GM21723 (cell line): ENCODE data around the gene ARMC7.
"Not testable (repeated sequence)": the region's sequence is repeated elsewhere in the genome, so short reads cannot be mapped to it uniquely, and the experiment has no call there.

Experiments used
- ATAC-seq: cut with Tn5 transposase; IDR thresholded peaks from one replicate; pipeline ENCODE4 v1.9.1; 2021; ENCODE audit warnings: mild to moderate bottlenecking, moderate library complexity; ENCODE audit not compliant: unreplicated experiment

Gene ARMC7

GRCh38 chr17:75127936-75128335, 18.2 kb downstream of the ARMC7 start:
- not testable (repeated sequence) for ATAC-seq

DNA sequence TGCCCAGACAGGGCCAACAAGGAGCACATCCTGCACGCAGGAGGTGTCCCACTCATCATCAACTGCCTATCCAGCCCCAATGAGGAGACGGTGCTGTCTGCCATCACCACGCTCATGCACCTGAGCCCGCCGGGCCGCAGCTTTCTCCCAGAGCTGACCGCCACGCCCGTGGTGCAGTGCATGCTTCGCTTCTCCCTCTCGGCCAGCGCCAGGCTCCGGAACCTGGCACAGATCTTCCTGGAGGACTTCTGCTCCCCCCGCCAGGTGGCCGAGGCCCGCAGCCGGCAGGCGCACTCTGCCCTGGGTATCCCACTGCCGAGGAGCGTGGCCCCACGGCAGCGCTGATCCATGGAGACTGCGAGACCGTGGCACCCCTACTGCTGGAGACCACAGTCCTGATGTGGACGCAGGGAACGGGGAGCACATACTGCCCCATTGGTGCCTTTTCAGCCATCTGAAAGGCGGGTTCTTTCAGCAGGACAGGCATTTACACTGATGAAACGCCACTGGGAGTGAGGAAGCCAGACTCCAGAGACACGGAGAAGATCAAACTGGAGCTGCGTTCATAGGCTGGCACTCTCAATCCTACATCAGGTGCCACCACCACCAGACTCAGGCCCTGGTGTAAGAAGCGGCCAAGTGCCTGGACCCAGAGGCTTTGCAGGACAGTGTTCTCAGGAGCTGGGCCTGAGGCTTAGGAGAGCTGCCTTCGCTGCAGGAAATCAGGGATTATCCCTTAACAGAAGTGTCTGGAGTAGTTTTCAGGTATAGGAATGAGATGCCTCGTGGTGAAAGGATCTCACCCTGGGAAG, 19.1 kb downstream of the ARMC7 start:
- ATAC-seq: no peak

- ATAC-seq: no peak
Measured at GRCh38 chr17:75129576-75129975, 19.8 kb downstream of the ARMC7 start.

DNA sequence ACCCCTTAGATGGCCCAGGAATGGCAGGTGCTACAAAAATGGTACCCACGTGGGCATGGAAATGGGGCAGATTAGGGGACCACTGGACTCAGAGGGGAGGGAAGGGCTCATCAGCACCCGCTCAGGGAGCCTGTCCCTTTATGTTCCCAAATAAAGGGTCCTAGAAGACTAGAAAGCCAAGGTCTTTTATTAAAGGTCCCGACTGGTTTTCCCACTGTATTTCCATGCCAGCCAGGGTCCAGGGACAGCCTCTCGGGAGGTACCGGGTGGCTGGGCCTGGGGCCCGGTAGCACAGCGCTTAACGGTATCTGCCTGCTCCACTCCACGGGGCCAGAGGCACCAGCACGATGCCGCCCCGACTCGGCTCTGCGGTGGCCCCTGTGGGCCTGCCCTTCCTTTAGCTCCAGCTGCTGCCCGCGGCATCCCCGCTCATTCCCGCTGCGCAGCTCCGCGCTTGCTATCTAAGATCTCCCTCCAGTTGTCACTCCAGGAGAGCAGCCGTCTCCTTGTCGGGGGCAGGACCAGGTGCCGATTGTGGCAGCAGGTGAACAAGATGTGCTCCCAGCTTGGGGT, 20.4 kb downstream of the ARMC7 start:
- ATAC-seq: no peak

- ATAC-seq: peak; percentile 17
Measured at GRCh38 chr17:75130632-75131277, 21.0 kb downstream of the ARMC7 start.

DNA sequence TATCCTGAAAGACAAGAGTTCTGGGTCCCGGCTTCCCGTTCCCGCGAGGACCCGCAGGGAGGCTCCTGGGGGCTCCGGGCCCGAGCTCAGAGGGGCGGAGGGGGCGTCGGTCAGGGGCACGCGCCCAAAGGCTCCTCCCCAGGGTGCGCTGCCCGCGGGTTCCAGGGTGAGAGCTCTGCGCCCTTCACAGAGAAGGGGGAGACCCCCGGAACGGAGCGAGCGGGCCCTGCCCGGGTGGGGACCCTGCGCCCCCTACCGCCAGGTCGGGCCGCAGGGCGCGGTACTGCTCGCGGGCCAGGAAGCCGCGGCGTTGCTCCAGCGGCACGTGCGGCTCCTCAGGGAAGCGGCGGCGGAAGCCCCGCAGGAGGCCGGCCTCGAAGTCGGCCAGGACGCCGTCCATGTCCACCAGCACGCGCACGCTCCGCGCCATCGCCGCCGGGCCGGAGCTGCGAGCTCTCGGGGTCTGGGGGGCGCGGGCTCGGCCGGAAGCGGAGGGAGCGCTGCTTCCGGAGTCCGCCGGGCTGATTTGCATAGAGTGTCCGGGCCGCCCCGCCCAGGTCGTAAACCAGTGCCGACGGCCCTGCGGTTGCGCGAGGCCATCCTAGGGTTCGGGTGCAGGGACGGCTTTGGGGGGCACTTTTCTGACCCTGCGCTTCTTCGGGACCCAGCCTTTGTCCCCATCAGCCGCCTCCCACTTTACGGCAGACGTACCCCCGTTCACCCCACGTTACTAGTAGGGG, 21.7 kb downstream of the ARMC7 start, which contains the start of gene NT5C:
TSS of gene NT5C (minus strand) at position 465 of the 740 bp plus-strand sequence. CDS start at position 430, 35 bp downstream.
- peak; percentile 81 for ATAC-seq

DNA sequence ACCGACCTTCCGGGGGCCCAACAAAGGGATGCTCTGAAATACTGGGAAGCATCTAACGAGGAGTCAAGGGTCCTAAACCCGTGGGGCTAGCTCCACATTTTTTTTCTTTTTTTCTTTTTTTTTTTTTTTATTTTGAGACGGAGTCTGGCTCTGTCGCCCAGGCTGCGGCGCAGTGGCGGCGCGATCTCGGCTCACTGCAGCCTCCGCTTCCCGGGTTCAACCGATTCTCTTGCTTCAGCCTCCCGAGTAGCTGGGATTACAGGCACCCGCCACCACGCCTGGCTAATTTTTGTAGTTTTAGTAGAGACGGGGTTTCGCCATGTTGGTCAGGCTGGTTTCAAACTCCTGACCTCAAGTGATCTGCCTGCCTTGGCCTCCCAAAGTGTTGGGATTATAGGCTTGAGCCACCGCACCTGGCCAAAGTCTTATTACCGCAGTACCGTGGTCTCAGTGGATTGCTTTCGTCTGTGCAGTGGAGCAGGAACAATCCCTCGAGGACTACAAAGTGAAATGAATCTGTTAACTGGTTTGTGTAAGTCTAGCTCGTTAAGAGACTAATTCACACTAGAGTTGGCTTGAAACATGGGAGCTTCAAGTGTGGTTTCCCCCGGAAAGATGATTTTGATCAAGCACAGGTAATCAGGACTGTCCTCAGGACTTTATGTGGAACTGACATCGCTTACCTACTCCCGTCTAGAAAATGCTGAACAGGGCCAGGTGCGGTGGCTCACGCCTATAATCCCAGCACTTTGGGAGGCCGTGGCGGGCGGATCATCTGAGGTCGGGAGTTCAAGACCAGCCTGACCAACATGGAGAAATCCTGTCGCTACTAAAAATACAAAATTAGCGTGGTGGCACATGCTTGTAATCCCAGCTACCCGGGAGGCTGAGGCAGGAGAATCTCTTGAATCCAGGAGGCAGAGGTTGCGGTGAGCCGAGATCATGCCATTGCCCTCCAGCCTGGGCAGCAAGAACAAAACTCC, 22.5 kb downstream of the ARMC7 start:
- ATAC-seq: not testable (repeated sequence)

- no peak for ATAC-seq
Measured at GRCh38 chr17:75133001-75133400, 23.2 kb downstream of the ARMC7 start.

DNA sequence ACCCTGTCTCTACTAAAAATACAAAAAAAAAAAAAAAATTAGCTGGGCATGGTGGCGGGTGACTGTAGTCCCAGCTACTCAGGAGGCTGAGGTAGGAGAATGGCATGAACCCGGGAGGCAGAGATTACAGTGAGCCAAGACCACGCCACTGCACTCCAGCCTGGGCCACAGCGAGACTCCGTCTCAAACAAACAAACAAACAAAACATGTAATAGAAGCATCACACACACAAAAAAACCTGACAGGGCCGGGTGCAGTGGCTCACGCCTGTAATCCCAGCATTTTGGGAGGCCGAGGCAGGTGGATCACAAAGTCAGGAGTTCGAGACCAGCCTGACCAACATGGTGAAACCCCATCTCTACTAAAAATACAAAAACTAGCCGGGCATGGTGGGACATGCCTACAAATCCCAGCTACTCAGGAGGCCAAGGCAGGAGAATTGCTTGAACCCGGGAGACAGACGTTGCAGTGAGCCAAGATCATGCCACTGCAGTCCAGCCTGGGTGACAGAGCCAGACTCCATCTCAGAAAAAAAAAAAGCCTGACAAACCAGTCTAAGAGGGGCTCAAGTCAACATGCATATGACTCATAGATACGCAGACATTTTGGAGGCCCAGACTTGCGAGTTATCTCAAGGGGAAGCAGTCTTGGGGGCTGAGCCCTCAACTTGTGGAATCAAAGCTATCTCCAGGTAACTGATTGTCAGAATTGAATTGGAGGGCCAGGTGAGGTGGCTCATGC, 24.0 kb downstream of the ARMC7 start:
- not testable (repeated sequence) for ATAC-seq

DNA sequence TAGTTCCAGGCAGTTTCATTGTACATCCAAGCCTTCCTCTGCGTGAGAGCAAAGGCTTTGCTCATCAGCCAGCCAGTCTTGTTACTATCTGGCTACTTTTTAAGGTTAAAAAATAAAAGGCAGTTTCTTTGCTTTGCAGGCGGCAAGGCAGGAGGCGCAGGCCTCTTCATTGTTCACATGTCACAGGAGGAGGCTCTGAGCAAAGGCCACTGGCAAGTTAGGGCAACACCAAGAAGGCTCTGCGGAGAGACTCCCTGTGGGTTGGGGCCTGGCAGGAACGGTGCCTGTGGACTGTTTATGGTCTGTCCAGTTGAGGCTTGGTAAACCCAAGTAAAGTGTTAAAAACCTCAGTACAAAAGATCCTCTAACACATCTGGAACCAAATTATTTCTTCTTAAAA, 25.7 kb downstream of the ARMC7 start:
- no peak for ATAC-seq

DNA sequence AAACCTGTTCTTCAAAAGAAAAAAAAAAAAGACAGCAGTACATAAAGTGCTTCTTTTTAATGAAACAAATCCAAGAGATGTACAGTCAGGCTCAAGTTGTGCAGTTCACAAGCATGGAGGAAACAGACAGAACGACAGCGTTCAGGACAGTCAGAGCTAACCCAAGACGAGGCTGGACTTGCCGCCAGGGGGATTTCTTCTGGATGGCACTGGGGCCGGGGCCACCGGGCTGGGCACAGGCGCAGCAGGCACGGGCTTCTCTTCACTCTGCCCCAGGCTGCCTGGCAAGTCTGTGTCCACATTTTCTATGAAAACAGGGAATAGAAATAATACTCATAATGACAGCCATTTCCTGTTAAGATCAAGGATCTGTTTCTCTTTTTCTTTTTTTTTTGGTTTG, 26.2 kb downstream of the ARMC7 start:
- ATAC-seq: no peak

GRCh38 chr17:75137762-75138161, 28.0 kb downstream of the ARMC7 start:
- not testable (repeated sequence) for ATAC-seq

DNA sequence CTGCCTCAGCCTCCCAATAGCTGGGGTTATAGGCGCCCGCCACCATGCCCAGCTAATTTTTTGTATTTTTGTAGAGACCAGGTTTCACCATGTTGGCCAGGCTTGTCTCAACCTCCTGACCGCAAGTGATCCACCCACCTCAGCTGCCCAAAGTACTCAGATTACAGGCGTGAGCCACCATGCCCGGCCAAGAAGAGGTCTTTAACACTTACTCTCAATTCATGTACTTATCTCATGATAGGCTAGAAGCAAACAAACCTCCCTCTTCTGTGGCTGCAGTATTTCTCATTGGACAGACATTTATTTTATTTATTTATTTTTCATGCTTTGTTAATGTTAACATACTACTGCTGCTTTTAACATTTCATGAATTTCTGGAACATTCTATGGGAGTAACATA, 28.8 kb downstream of the ARMC7 start:
- no peak for ATAC-seq

GRCh38 chr17:75142236-75142971, 32.6 kb downstream of the ARMC7 start:
- no peak for ATAC-seq

- ATAC-seq: no peak
Measured at GRCh38 chr17:75144816-75145512, 35.2 kb downstream of the ARMC7 start.

GRCh38 chr17:75146592-75146991, 36.8 kb downstream of the ARMC7 start:
- ATAC-seq: no peak

DNA sequence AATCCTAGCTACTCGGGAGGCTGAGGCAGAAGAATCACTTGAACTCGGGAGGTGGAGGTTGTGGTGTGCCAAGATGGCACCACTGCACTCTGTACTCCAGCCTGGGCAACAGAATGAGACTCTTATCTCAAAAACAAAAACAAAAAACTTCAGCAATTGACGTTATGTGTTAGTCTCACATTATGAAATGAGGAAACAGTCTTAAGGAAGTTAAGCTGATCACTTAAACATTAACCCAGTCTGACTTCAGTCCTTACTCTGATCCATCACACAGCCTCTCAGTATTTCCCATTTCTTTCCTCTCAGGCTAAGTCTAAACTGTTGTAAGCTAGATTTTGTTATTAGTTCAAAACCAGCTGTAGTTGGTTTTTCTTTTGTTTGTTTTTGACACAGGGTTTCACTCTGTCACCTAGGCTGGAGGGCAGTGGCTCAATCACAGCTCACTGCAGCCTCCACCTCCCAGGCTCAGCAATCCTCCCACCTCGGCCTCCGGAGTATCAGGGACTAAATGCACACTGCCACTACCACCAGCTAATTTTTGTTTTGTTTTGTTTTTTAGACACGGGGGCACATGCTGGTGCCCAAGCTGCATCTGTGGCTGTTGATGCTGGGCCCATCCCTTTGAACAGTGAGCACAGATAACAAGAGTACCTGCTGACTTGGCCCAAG, 38.2 kb downstream of the ARMC7 start:
- no peak for ATAC-seq

DNA sequence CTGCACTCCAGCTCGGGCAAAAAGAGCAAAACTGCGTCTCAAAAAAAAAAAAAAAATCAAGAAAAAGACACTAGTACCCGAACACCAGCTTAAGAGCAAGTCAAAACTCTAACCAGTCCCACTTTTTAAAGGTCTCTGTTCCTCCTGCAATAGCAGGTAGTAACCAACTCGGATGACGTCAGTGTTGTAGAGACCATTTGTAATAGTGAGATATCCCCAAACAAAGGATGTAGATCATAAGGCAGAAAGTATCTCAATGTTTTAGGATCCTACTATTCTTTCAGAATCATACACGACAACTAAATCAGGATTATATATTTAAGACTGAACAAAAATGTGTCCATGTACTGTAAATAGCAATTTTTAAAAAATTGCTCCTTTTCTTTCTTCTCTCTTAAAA, 42.2 kb downstream of the ARMC7 start:
- no peak for ATAC-seq
